ES-I3 (cell line): ENCODE measurements around the gene CDH24.

Experiments used
- H3K36me3 ChIP-seq: 2 replicates; pipeline ENCODE4 v1.6.1; 2013; ENCODE audit warnings: mild to moderate bottlenecking, low read length, control low read depth, moderate library complexity; ENCODE audit not compliant: insufficient read depth
- H3K4me1 ChIP-seq: 2 replicates; pipeline ENCODE4 v1.6.1; 2013; ENCODE audit warnings: mild to moderate bottlenecking, control low read depth, low read length; ENCODE audit not compliant: insufficient read depth
- H3K9ac ChIP-seq: 2 replicates; pipeline ENCODE4 v1.6.1; 2013; ENCODE audit warnings: low read depth, mild to moderate bottlenecking, low read length, moderate library complexity
- H3K9me3 ChIP-seq: 2 replicates; pipeline ENCODE4 v1.6.1; 2013; ENCODE audit warnings: mild to moderate bottlenecking, low read length, moderate library complexity; ENCODE audit not compliant: control insufficient read depth, insufficient read depth

Gene CDH24

DNA sequence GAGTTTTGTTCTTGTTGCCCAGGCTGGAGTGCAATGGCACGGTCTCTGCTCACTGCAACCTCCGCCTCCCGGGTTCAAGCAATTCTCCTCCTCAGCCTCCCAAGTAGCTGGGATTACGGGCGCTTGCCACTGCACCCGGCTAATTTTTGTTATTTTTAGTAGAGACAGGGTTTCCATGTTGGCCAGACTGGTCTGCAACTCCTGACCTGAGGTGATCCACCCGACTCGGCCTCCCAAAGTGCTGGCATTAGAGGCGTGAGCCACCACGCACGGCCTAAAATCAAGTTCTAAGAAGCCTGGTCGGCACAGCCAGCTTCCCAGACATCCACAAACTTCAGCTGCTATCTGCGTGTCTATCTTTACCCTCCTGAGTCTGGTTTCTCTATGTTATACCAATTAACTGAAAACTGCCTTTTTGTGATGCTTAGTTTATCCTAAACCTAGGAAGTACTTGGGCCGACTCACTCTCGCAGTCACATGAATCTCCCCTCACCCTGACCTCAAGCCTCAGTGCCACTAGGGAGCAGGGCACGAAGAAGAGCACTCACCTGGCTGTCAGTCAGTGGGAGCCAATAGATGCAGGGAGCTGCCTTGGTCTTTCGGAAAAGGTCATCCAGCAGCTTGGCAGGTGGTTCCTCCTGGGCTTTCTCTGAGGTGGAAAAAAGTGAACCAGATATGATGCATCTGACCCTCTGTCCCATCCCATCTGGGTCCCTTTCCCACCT is 3.4 kb upstream of the CDH24 start:
- H3K36me3 ChIP-seq = peaks cover 46% of the 10 kb centered on the region
- H3K4me1 ChIP-seq = peaks cover 6% of the 10 kb centered on the region; the same call in 1 of the 2 replicates
- H3K9me3 ChIP-seq = no peaks in the 10 kb centered on the region
- H3K9ac ChIP-seq = no peak overlapping the region

DNA sequence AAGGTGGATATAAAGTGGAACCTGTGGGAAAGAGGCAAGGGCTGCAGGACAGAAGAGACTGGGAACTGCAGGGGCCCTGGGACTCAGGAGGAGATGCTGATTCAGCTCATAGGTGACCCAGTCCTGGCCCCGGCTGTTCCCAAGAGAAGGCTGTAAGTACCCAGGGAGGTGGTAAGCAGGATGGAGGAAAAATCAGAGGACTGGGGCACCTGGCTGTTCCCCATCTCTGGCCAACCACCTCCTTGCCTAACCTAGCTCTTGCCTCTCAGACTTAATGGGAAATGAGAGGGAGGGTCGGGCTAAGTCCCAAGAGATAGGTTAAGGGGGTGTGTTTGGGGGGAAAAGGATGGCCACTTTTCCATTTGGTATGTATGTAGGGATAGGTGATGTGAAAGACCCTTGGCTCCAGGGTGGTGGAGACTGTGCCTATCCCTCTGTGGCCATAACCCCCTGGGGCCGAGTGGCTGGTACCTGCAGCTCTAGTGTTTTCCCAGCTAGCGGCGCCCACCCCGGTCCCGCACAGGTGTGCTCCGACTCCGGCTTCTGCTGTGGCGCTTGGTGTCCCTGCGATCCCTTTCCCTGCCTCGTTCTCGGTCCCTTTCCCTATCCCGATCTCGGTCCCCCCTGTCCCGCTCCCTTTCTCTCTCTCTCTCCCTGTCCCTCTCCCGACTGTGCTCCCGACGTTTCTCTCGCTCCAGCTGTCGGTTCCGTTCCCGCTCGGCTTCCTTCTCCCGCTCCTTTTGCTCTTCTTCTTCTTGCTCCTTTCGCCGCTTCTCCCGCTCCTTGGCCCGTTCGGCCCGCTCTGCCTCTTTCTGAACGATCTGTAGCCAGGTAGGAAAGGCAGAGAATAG is 1.6 kb upstream of the CDH24 start:
- Histone ChIP-seq H3K4me1 (peaks cover 7% of the 10 kb centered on the region; the same call in 1 of the 2 replicates), H3K9me3 (no peaks in the 10 kb centered on the region), H3K36me3 (peaks cover 31% of the 10 kb centered on the region), H3K9ac (no peak overlapping the region)

DNA sequence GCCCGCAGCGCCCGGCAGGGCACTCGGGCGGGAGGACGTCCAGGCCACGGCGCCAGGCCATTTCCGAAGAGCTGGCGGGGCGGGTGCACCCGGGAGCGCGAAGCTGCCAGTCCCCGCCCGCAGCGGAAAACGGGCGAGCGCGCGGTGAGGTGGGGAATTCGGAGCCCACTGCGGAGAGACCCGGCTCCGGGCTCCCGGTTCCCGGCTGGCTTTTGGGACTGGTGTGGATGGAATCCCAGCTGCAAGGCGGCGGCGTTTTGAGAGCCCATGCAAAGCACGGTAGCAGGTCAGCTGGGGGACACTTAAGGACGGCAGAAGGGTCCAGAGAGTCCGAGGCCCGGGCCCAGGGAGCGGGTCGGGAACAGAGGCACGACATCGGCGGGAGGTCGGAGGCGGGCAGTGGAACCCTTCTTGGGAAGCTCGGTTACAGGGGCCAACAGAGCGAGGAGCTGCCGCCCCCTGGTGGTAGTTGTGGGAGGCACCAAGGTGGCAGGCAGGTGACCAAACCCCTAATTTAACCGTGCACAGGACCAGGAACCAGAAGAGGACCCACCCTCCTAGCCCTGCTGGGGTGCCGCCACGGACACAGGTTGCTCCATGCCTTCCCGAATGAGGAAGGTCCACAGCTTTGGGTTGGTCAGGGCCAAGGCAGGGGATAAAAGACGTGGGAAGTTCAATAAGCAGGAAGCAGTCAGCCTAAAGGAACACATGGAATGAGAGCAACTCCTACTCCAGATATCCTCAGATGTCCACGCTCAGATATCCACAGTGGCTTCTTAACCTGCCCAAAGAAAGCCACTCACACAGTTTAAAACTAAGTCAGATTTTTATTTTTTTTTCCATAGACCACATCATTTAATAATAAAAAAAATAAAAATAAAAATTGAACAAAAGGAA is 685 bp upstream of the CDH24 start:
- H3K36me3 ChIP-seq = peaks cover 23% of the 10 kb centered on the region

DNA sequence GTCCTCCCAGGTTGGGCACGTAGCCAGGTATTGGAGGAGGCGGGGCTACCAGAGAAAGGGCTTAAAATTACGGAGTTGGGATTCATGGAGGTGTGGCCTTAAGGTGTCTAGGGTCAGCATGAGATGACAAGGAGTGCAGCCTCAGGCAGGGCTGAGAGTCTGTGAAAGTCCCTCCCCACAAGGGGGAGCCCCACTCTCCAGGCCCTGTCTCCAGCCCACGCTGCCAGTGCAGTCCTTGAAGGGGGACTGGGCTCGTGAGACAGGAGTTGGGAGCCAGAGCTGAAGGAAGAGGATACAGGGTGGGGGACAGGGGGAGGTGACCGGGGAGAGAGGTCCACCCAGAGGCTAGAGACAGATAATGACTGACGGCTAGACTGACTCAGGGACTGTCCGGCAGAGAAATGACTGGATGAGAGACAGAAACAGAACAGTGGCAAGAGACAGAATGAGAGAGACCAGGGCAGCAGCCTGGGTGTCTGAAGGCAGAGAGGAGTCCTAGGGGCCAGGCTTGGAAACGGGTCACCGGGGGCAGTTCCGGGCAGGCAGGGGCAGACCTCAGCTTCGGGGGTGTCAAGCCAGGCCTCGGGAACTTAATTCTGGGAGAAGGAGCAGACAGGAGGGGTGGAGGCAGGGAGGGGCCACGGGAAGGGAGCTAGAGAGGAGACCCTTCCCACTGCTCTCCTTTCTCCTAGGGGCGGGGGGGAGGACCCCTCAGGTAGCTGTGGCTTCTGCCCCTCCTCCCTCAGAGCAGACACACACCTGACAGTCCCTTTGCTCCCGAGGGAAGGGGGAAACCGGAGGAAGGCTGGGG is 970 bp downstream of the CDH24 start:
- Histone ChIP-seq H3K9me3 (no peaks in the 10 kb centered on the region), H3K9ac (peak overlapping the region; percentile 71; the same call in 1 of the 2 replicates), H3K4me1 (peaks cover 3% of the 10 kb centered on the region; the same call in 1 of the 2 replicates), H3K36me3 (peaks cover 10% of the 10 kb centered on the region; the same call in 1 of the 2 replicates)

More for the DNA sequence above, 685 bp upstream of the CDH24 start:
- peaks cover 7% of the 10 kb centered on the region; the same call in 1 of the 2 replicates for H3K4me1 ChIP-seq
- H3K9ac ChIP-seq = peak overlapping the region; percentile 71
- no peaks in the 10 kb centered on the region for H3K9me3 ChIP-seq

DNA sequence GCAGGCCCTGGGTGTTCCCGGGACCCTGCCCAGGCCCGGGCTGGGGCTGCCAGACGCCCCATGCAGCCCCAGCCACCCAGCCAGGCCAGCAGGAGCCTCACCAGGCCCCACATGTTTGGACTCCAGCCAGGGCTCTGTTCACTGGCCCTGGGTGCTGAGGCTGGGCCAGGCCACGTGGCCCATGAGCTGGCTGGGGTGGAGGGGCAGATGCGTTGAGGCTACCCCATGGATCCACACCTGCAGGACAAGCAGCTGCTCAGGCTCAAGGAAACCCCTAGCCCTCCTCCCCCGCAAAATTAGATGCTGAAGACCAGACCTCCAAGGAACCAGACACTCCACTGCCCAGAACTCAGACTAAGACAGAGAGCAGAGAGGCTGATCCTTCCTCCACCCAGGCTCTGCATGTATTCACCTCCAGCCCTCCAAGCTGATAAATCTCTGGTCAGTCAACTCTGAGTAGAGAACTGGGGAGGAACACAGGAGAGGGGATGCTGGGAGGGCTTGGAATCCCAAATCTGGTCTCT is 1.6 kb downstream of the CDH24 start:
- Histone ChIP-seq H3K4me1 (peaks cover 3% of the 10 kb centered on the region; the same call in 1 of the 2 replicates), H3K9ac (no peak overlapping the region), H3K36me3 (peaks cover 6% of the 10 kb centered on the region; the same call in 1 of the 2 replicates), H3K9me3 (no peaks in the 10 kb centered on the region)

DNA sequence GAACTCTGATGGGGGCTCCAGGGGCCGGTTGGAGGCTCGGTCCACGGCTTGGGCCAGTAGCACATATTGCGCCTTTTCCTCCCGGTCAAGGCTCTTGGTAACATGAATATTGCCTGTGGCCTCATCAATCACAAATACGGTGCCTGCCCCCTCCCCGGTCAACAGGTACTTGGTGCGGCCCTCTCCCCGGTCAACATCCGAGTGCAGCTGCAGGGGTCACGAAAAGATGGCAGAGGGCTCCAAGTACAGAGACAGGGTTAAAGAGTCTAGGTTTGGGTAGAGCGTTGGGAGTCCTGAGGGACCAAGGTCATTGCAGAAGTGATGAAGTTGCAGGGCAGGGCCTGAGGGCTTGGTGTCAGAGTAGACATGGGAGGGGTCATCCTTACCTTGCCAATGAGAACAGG is 2.2 kb downstream of the CDH24 start:
- Histone ChIP-seq H3K9ac (no peak overlapping the region), H3K4me1 (peaks cover 3% of the 10 kb centered on the region; the same call in 1 of the 2 replicates), H3K9me3 (no peaks in the 10 kb centered on the region), H3K36me3 (0 out of 2 replicates have a peak, but pooled peaks cover 1% of the 10 kb centered on the region)

DNA sequence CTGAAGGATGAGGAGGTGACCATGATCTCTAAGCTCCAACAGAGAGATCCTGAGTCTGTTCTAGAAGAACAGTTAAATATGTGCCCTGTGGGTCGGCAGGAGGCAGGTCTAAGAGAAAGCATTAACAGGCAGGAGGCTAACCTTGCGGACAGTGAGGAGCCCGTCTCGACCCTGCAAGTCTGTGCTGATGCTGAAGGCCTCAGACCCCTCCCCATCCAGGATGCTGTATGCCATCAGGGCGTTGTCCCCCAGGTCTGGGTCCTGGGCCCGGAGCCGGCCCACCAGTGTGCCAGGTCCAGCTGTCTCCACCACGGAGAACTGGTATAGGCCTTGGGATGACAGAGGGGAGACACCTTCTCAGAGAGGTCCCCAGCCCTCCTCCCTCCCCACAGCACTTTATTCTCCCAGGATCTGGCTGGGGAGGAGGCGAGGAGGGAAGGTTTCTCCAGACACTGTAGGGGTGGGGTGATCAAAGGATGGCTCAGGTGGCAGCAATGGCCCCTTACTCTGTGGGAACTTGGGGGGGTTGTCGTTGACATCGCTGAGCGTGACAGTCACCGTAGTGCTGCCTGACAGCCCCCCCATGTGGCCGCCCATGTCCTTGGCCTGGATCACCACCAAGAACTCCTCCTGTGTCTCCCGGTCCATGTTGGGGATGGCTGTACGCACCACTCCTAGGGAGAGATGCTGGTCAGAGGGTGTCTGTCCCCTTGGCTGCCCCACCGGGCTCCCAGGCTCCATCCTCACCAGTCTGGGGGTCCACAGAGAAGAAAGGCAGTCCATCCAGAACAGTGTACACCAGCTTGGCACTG is 3.1 kb downstream of the CDH24 start:
- Histone ChIP-seq H3K9me3 (no peaks in the 10 kb centered on the region), H3K9ac (no peak overlapping the region), H3K4me1 (peaks cover 3% of the 10 kb centered on the region; the same call in 1 of the 2 replicates), H3K36me3 (no peaks in the 10 kb centered on the region)

DNA sequence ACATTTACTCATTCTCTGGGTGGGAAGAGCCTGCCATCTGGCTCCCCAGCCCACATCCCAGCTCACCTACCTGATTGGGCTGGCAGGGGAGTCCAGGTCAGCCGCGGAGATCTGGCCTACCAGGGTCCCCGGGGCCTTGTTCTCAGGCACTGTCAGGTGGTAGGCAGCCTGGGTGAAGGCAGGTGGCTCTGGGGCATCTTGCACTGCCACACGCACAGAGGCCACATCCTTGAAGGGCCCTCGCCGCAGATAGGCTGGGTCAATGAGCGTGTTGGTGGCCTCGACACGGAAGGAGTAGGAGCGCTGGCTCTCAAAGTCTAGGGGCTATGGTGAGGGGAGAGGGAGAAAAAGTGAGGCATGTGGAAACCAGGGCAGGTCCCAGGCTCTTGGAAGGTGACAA is 3.9 kb downstream of the CDH24 start:
- Histone ChIP-seq H3K36me3 (no peaks in the 10 kb centered on the region), H3K9me3 (no peaks in the 10 kb centered on the region), H3K4me1 (peaks cover 3% of the 10 kb centered on the region; the same call in 1 of the 2 replicates), H3K9ac (no peak overlapping the region)

DNA sequence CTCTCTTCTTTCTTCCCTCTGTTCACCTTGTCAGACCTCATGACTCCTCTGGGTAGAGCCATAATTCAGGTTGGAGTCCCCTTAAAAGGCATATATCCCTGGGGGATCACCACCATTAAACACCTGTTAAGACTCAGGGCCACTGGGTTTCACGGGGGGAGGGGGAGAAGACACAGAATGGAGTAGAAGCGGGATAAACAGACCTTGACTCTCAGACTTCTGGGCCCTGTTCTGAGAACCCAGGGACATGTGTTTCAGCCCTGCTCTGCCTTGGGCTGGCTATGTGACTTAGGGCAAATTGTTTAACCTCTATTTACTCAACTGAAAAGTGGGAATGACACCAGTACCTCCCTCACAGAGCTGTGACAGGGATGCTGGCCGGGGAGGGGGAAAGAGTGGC is 4.6 kb downstream of the CDH24 start:
- no peaks in the 10 kb centered on the region for H3K36me3 ChIP-seq
- H3K4me1 ChIP-seq = peaks cover 3% of the 10 kb centered on the region; the same call in 1 of the 2 replicates
- no peaks in the 10 kb centered on the region for H3K9me3 ChIP-seq
- H3K9ac ChIP-seq = no peak overlapping the region

DNA sequence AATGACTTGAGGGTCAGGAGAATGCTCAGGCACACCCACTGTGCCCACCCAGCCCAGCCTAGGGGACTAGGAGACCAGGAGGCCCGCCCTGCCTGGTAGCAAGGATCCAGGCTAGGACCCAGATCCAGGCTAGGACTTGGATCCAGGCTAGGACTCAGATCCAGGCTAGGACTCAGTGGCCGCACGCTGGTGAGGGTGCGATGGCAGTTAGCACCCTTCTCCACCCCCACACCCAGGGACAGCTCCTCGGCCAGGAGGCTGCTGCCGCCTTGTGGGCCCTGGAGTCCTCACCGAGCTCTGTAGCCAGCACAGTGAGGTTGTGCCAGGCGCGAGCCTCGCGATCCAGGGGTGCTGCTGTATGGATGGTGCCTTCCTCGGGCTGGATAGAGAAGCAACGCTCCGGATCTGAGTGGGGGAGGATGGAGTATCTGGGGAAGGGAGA is 5.1 kb downstream of the CDH24 start:
- no peaks in the 10 kb centered on the region for H3K9me3 ChIP-seq
- no peaks in the 10 kb centered on the region for H3K36me3 ChIP-seq
- peaks cover 3% of the 10 kb centered on the region; the same call in 1 of the 2 replicates for H3K4me1 ChIP-seq
- H3K9ac ChIP-seq = no peak overlapping the region

DNA sequence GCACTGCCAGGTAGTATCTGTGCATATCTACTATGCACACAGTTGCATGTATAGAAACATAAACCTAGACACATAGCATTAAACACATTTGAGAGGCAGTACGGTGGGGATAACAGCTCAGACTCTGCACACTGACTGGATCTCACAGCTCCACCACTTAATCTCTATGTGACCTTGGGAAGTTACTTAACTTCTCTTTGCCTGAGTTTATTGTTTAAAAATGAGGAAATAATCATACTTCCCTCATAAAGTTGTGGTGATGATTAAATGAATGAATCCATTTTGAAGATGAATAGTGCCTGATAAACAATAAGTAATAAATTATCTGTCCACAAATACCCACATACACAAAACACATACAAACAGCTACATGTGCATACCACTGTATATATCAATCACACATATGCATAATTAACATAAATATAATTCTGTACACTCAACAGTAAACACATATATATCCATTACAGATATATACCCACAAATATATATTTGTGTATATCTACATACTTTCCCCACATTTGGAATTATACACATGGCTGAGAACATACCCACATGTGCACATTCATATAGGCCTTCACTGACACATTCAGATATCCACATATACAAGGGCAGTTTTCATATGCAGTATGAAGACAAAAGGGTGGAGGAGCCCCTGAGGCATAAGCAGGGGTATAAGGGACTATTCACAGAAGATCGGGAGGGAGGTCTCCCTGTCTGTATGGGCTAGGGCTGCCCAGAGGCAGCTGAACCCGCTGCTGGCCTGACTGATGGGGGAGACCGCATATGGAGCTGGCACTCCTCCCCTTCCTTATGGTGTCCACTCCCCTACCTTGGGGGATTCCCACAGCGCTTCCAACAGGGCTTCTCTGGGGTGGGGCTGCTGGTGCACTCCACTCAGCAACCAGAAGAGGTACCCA is 5.9 kb downstream of the CDH24 start:
- H3K4me1 ChIP-seq = peaks cover 3% of the 10 kb centered on the region; the same call in 1 of the 2 replicates
- H3K9me3 ChIP-seq = no peaks in the 10 kb centered on the region
- H3K36me3 ChIP-seq = no peaks in the 10 kb centered on the region
- no peak overlapping the region for H3K9ac ChIP-seq

DNA sequence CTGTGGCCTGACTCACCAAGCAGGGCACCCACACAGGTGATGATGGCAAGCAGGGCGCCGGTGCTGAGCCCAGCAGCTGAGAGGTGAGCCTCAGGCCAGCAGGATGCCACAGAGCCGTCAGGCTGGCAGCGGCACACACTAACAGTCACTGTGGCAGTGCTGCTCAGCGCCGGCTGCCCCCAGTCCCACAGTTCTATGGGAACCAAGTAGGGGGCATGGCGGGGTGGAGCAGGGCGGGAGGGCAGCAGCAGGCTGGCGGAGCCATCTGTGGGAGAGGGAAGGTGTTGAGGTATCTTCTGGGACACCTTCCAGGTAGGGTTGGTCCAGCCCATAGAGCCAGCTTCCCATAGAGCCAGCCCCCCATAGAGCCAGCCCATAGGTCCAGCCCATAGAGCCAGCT is 8.3 kb downstream of the CDH24 start:
- no peak overlapping the region for H3K9ac ChIP-seq

More for the DNA sequence above, 8.3 kb downstream of the CDH24 start:
- Histone ChIP-seq H3K36me3 (no peaks in the 10 kb centered on the region), H3K9me3 (no peaks in the 10 kb centered on the region), H3K4me1 (peaks cover 6% of the 10 kb centered on the region)
